ENCODE results near the gene CSK.

Gene CSK

GRCh38 chr15:74769463-74770025, 12.3 kb upstream of the CSK start:
- Histone ChIP-seq H3K27ac (ENCODE audit: insufficient read depth, low read depth, low read length, poor library complexity, severe bottlenecking) (no peak overlapping the region), H3K4me1 (ENCODE audit: control insufficient read depth, insufficient read depth, low read length) (peaks cover 23% of the 10 kb centered on the region), H3K4me3 (ENCODE audit: insufficient read depth, low read depth, low read length) (no peak overlapping the region), H3K27me3 (ENCODE audit: control insufficient read depth, insufficient read depth, low read length, poor library complexity, severe bottlenecking) (peaks cover 10% of the 10 kb centered on the region), H3K36me3 (ENCODE audit: control insufficient read depth, insufficient read depth, low read length) (no peaks in the 10 kb centered on the region), H3K9me3 (ENCODE audit: control insufficient read depth, low read length) (no peaks in the 10 kb centered on the region)
- 83 to 85% methylated on average over 7 of the region's 7 CpGs for WGBS, 2 experiments

DNA sequence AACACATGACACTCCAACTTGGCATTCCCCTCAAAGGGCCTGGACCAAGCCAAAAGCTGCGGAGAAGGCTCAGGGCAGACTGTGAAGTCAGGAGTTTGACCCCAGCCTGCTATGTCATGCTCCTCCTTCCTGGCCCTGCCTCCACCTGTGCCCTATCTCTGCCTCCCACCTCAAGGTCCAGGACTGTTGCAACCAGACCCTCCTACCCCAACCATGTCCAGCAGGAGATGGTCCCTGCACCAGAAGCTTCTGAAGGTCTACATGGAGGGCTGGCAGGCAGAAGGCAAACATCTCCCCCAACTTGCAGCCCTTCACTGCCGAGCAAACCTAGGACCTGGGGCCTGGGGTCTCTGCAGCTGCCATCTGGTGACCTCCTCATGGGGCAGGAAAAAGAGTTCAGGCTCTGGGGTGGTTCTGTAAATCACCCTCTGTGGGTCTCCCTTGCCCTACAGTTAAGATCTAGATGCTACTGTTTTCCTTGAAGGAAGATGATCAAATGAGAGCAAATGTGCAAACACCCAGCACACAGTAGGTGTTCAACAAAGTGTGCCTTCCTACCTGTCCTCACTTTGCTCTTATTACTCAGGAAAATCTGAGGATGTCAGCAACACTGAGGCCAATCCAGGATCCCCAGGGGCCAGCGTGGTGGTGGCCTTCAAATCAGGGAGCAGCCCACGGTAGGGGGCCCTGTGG, 11.5 kb upstream of the CSK start:
- Histone ChIP-seq H3K9me3 (ENCODE audit: control insufficient read depth, low read length) (no peaks in the 10 kb centered on the region), H3K4me1 (ENCODE audit: control insufficient read depth, insufficient read depth, low read length) (peaks cover 23% of the 10 kb centered on the region), H3K27ac (ENCODE audit: insufficient read depth, low read depth, low read length, poor library complexity, severe bottlenecking) (no peak overlapping the region), H3K36me3 (ENCODE audit: control insufficient read depth, insufficient read depth, low read length) (no peaks in the 10 kb centered on the region), H3K27me3 (ENCODE audit: control insufficient read depth, insufficient read depth, low read length, poor library complexity, severe bottlenecking) (peaks cover 10% of the 10 kb centered on the region), H3K4me3 (ENCODE audit: insufficient read depth, low read depth, low read length) (no peak overlapping the region)
- WGBS, 2 experiments: 73 to 76% methylated on average over 4 of the region's 4 CpGs

DNA sequence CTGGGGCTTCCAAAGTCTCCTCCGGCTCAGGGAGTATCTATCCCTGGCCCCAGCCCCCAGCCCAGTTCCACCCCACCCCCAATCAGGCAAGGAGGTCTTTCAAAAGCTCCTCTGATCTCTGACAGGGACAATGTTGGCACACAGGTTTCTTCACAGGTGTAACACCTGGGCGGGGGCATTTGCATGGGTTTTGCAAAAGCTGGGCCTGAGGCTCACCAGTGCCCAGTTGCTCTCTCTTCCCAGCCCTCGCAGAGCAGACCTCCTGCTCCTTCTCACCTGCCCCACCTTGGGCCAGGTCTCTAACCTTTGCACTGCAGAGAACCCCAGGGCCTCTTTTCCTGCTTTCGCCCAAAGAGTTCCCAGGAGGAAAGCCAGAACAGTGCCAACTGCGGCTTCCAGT, 8.6 kb upstream of the CSK start:
- H3K27me3 ChIP-seq (ENCODE audit: control insufficient read depth, insufficient read depth, low read length, poor library complexity, severe bottlenecking): peaks cover 10% of the 10 kb centered on the region
- 63 to 68% methylated on average over 5 of the region's 5 CpGs for WGBS, 2 experiments
- H3K9me3 ChIP-seq (ENCODE audit: control insufficient read depth, low read length): no peaks in the 10 kb centered on the region
- H3K4me1 ChIP-seq (ENCODE audit: control insufficient read depth, insufficient read depth, low read length): peaks cover 38% of the 10 kb centered on the region
- H3K4me3 ChIP-seq (ENCODE audit: insufficient read depth, low read depth, low read length): no peak overlapping the region
- H3K27ac ChIP-seq (ENCODE audit: insufficient read depth, low read depth, low read length, poor library complexity, severe bottlenecking): no peak overlapping the region
- no peaks in the 10 kb centered on the region for H3K36me3 ChIP-seq (ENCODE audit: control insufficient read depth, insufficient read depth, low read length)

GRCh38 chr15:74773731-74774252, 8.1 kb upstream of the CSK start:
- no peaks in the 10 kb centered on the region for H3K36me3 ChIP-seq (ENCODE audit: control insufficient read depth, insufficient read depth, low read length)
- H3K4me1 ChIP-seq (ENCODE audit: control insufficient read depth, insufficient read depth, low read length): peaks cover 38% of the 10 kb centered on the region
- no peaks in the 10 kb centered on the region for H3K9me3 ChIP-seq (ENCODE audit: control insufficient read depth, low read length)
- H3K4me3 ChIP-seq (ENCODE audit: insufficient read depth, low read depth, low read length): no peak overlapping the region
- WGBS, 2 experiments: 12 to 15% methylated on average over 5 of the region's 5 CpGs
- no peak overlapping the region for H3K27ac ChIP-seq (ENCODE audit: insufficient read depth, low read depth, low read length, poor library complexity, severe bottlenecking)
- peaks cover 10% of the 10 kb centered on the region for H3K27me3 ChIP-seq (ENCODE audit: control insufficient read depth, insufficient read depth, low read length, poor library complexity, severe bottlenecking)

DNA sequence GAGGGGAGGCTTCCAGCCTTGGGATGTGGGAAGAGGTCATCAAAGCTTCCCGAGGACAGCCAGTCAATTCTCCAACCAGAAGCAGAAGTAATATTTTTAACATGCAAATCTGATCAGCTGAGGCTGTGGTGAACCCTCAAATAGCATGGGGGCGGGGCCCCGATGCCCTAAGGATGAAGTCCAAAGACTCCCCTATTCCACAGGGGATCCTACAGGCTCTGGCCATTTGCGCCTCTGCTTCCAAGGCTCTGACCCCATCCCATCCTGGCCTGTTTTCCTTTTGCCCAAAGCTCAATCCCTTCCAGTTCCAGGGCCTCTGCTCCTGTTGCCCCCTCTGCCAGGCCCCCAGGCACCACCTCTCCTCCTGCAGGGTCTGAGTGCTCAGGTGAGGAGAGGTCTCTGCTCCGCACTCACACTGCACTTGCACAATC, 6.7 kb upstream of the CSK start:
- 88 to 93% methylated on average over 5 of the region's 5 CpGs for WGBS, 2 experiments
- Histone ChIP-seq H3K27ac (ENCODE audit: insufficient read depth, low read depth, low read length, poor library complexity, severe bottlenecking) (no peak overlapping the region), H3K36me3 (ENCODE audit: control insufficient read depth, insufficient read depth, low read length) (no peaks in the 10 kb centered on the region), H3K4me3 (ENCODE audit: insufficient read depth, low read depth, low read length) (no peak overlapping the region), H3K4me1 (ENCODE audit: control insufficient read depth, insufficient read depth, low read length) (peaks cover 38% of the 10 kb centered on the region), H3K9me3 (ENCODE audit: control insufficient read depth, low read length) (no peaks in the 10 kb centered on the region), H3K27me3 (ENCODE audit: control insufficient read depth, insufficient read depth, low read length, poor library complexity, severe bottlenecking) (peaks cover 8% of the 10 kb centered on the region)

GRCh38 chr15:74775894-74776293, 6.0 kb upstream of the CSK start:
- Histone ChIP-seq H3K36me3 (ENCODE audit: control insufficient read depth, insufficient read depth, low read length) (no peaks in the 10 kb centered on the region), H3K4me3 (ENCODE audit: insufficient read depth, low read depth, low read length) (no peak overlapping the region), H3K27ac (ENCODE audit: insufficient read depth, low read depth, low read length, poor library complexity, severe bottlenecking) (no peak overlapping the region), H3K9me3 (ENCODE audit: control insufficient read depth, low read length) (no peaks in the 10 kb centered on the region), H3K4me1 (ENCODE audit: control insufficient read depth, insufficient read depth, low read length) (peaks cover 43% of the 10 kb centered on the region), H3K27me3 (ENCODE audit: control insufficient read depth, insufficient read depth, low read length, poor library complexity, severe bottlenecking) (peaks cover 8% of the 10 kb centered on the region)
- WGBS, 2 experiments: 93 to 94% methylated on average over 4 of the region's 4 CpGs

- 38 to 45% methylated on average over 13 of the region's 13 CpGs for WGBS, 2 experiments
- H3K27me3 ChIP-seq (ENCODE audit: control insufficient read depth, insufficient read depth, low read length, poor library complexity, severe bottlenecking): peaks cover 15% of the 10 kb centered on the region
- no peaks in the 10 kb centered on the region for H3K36me3 ChIP-seq (ENCODE audit: control insufficient read depth, insufficient read depth, low read length)
- H3K27ac ChIP-seq (ENCODE audit: insufficient read depth, low read depth, low read length, poor library complexity, severe bottlenecking): no peak overlapping the region
- H3K4me1 ChIP-seq (ENCODE audit: control insufficient read depth, insufficient read depth, low read length): peaks cover 40% of the 10 kb centered on the region
- no peaks in the 10 kb centered on the region for H3K9me3 ChIP-seq (ENCODE audit: control insufficient read depth, low read length)
- no peak overlapping the region for H3K4me3 ChIP-seq (ENCODE audit: insufficient read depth, low read depth, low read length)
Observed at GRCh38 chr15:74776821-74777768, 4.8 kb upstream of the CSK start.

DNA sequence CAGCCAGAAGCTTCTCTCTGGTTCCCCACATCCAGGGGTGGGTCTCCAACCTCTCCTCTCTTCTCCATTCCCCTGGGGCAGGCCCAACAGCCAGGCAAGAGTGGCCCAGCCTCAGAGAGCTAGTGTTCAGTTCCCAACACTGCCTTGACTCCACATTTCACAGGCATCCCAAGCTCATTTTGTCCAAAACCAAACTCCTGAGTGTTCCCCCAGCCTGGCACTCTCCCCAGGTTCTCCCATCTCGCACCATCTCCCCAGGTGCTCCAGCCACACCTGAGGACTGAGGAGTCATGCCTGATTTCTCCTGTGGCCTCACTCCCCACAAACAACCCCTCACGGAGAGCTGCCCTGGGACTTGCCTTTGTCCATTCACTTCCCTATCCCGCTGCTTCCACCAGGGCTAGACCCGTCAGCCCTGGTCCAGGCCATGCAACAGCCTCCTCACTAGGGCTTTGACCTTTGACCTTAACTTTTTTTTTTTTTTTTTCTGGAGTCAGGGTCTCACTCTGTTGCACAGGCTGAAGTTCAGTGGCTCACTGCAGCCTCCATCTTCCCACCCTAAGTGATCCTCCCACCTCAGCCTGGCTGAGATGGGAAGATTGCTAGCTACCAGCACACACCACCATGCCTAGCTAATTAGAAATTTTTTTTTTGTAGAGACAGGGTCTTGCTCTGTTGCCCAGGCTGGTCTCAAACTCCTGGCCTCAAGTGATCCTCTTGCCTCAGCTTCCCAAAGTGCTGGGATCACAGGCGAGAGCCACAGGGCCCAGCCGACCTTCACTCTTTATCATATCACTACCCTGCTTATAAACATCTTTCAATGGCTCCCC, 3.9 kb upstream of the CSK start:
- no peaks in the 10 kb centered on the region for H3K9me3 ChIP-seq (ENCODE audit: control insufficient read depth, low read length)
- 78 to 81% methylated on average over 6 of the region's 6 CpGs for WGBS, 2 experiments
- H3K36me3 ChIP-seq (ENCODE audit: control insufficient read depth, insufficient read depth, low read length): no peaks in the 10 kb centered on the region
- H3K4me1 ChIP-seq (ENCODE audit: control insufficient read depth, insufficient read depth, low read length): peaks cover 42% of the 10 kb centered on the region
- H3K4me3 ChIP-seq (ENCODE audit: insufficient read depth, low read depth, low read length): no peak overlapping the region
- peaks cover 15% of the 10 kb centered on the region for H3K27me3 ChIP-seq (ENCODE audit: control insufficient read depth, insufficient read depth, low read length, poor library complexity, severe bottlenecking)
- no peak overlapping the region for H3K27ac ChIP-seq (ENCODE audit: insufficient read depth, low read depth, low read length, poor library complexity, severe bottlenecking)

DNA sequence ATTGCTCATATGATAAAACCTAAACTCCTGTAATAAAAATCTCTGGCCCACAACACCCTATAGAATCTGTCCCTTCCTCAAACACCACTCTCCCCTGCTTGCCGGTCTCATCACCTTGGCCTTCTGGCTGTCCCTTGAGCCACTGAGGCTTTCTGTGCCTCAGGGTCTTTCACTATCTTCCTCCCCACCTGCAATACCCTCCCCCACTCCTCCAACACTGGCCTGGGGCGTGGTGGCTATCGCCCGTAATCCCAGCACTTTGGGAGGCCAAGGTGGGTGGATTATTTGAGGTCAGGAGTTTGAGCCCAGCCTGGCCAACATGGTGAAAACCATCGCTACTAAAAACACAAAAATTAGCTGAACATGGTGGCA, 3.3 kb upstream of the CSK start:
- peaks cover 42% of the 10 kb centered on the region for H3K4me1 ChIP-seq (ENCODE audit: control insufficient read depth, insufficient read depth, low read length)
- H3K9me3 ChIP-seq (ENCODE audit: control insufficient read depth, low read length): no peaks in the 10 kb centered on the region
- no peak overlapping the region for H3K27ac ChIP-seq (ENCODE audit: insufficient read depth, low read depth, low read length, poor library complexity, severe bottlenecking)
- peaks cover 15% of the 10 kb centered on the region for H3K27me3 ChIP-seq (ENCODE audit: control insufficient read depth, insufficient read depth, low read length, poor library complexity, severe bottlenecking)
- no peak overlapping the region for H3K4me3 ChIP-seq (ENCODE audit: insufficient read depth, low read depth, low read length)
- WGBS, 2 experiments: 85 to 94% methylated on average over 5 of the region's 5 CpGs
- H3K36me3 ChIP-seq (ENCODE audit: control insufficient read depth, insufficient read depth, low read length): no peaks in the 10 kb centered on the region
